Panc1 (cell line): ENCODE measurements around the gene KIF7. TPM values are rescaled to one million over a fixed set of nuclear protein-coding genes. Genes with fewer than 3 reads are reported as not detected.

Source experiments
- ATAC-seq: fragments of 200-7000 bp; cut with Tn5 transposase; 2 replicates; pipeline ENCODE4 v1.9.1; 2020; ENCODE audit warnings: mild to moderate bottlenecking, moderate library complexity
- BruUV-seq: library from RNA; stranded (reverse); fragments of 400-500 nt; replicated peaks from 2 replicates; lab custom pipeline; 2021; lab: Mats Ljungman, UMichigan
- CTCF ChIA-PET: fragments of 300-600 bp; sonication (Branson Sonifier 250); formaldehyde crosslinking; loops from one replicate; lab custom pipeline; 2022; ENCODE audit warnings: antibody characterized with exemption; lab: Charles Lee
- POLR2A ChIA-PET: fragments of 300-600 bp; sonication (Branson Sonifier 250); formaldehyde crosslinking; loops from one replicate; lab custom pipeline; 2022; ENCODE audit warnings: antibody characterized with exemption; lab: Charles Lee
- DNase-seq: peaks from one replicate; pipeline ENCODE4 v3.0.0-alpha.2; 2010; ENCODE audit warnings: low read depth, low spot score
- H3K27ac ChIP-seq: 2 replicates; pipeline ENCODE4 v1.5.1; 2011; ENCODE audit warnings: mild to moderate bottlenecking, low read length, inconsistent platforms
- H3K27me3 ChIP-seq: fragments of 200-500 bp; sonication (Bioruptor generic); 2 replicates; pipeline ENCODE4 v1.6.0; 2014; ENCODE audit warnings: low read length, inconsistent platforms; ENCODE audit not compliant: control insufficient read depth, insufficient read depth
- H3K36me3 ChIP-seq: fragments of 200-500 bp; sonication (Bioruptor generic); 2 replicates; pipeline ENCODE4 v1.5.1; 2014; ENCODE audit warnings: inconsistent platforms, mild to moderate bottlenecking, low read length, moderate library complexity; ENCODE audit not compliant: control insufficient read depth, insufficient read depth
- H3K4me1 ChIP-seq: 2 replicates; pipeline ENCODE4 v1.5.1; 2011; ENCODE audit warnings: inconsistent platforms, mild to moderate bottlenecking, low read length, moderate library complexity; ENCODE audit not compliant: control insufficient read depth, insufficient read depth
- H3K4me3 ChIP-seq, 2 experiments: 2 replicates each; pipeline ENCODE4 v1.5.1; 2011 to 2012; ENCODE audit warnings: low read depth in 2 of 2, low read length in 2 of 2, mild to moderate bottlenecking in 2 of 2, inconsistent platforms in 1 of 2, moderate library complexity in 1 of 2
- H3K9me3 ChIP-seq: fragments of 200-500 bp; sonication (Bioruptor generic); 2 replicates; pipeline ENCODE4 v1.5.1; 2014; ENCODE audit warnings: low read depth, mild to moderate bottlenecking, inconsistent platforms, low read length, moderate library complexity; ENCODE audit not compliant: control insufficient read depth, insufficient read depth
- CTCF ChIP-seq: fragments of 450-650 bp; IDR thresholded peaks from 2 replicates; pipeline ENCODE4 v1.5.1; 2017; ENCODE audit warnings: mild to moderate bottlenecking
- POLR2AphosphoS5 ChIP-seq: IDR thresholded peaks from 2 replicates; pipeline ENCODE4 v1.6.1; 2012; ENCODE audit warnings: mild to moderate bottlenecking, low read depth, low read length, moderate library complexity
- SIN3A ChIP-seq: IDR thresholded peaks from 2 replicates; pipeline ENCODE4 v1.6.1; 2012; ENCODE audit warnings: low read depth, mild to moderate bottlenecking, low read length, moderate library complexity, borderline replicate concordance; ENCODE audit not compliant: insufficient read depth
- TCF7L2 ChIP-seq: IDR thresholded peaks from 2 replicates; pipeline ENCODE4 v1.6.1; 2011; ENCODE audit warnings: mild to moderate bottlenecking, low read depth, low read length, inconsistent platforms
- in situ Hi-C: cut with HindIII; loops from 2 replicates; pipeline ENCODE4 v1.10.0; 2016; ENCODE audit warnings: low sequenced_read_pairs, low pct_unique_long_range_greater_than_20kb
- intact Hi-C: fragments of 100-400 bp; cut with micrococcal nuclease; formaldehyde crosslinking; loops from one replicate; pipeline ENCODE4 v1.10.0; 2022; ENCODE audit not compliant: unreplicated experiment
- total RNA-seq: library from RNA; stranded (reverse); gene quantifications from one replicate; pipeline ENCODE4 v1.2.1, GENCODE V29; 2021; ENCODE audit not compliant: unreplicated experiment
- TF ChIP-seq, protein P1 (sequence below), 2 experiments: IDR thresholded peaks; 2 replicates each; pipeline ENCODE4 v1.6.1; 2011 to 2012; ENCODE audit warnings: low read depth in 2 of 2, control low read depth in 1 of 2, low read length in 1 of 2, mild to moderate bottlenecking in 1 of 2, moderate library complexity in 1 of 2; ENCODE audit not compliant: insufficient read depth in 1 of 2

The KIF7 gene
- total RNA-seq, 1 experiment from 2014 or later, result 6.5 TPM

- no peak overlapping the region for H3K4me3 ChIP-seq
- H3K27me3 ChIP-seq, result no peaks in the 10 kb centered on the region
- H3K36me3 ChIP-seq, result no peaks in the 10 kb centered on the region
- H3K9me3 ChIP-seq, result no peaks in the 10 kb centered on the region
- no peak overlapping the region for H3K27ac ChIP-seq
- no peak for DNase-seq
- ChIA-PET CTCF (no interaction called here), POLR2A (no interaction called here)
- no peaks in the 10 kb centered on the region for H3K4me1 ChIP-seq
- TF ChIP-seq, protein P1, sequence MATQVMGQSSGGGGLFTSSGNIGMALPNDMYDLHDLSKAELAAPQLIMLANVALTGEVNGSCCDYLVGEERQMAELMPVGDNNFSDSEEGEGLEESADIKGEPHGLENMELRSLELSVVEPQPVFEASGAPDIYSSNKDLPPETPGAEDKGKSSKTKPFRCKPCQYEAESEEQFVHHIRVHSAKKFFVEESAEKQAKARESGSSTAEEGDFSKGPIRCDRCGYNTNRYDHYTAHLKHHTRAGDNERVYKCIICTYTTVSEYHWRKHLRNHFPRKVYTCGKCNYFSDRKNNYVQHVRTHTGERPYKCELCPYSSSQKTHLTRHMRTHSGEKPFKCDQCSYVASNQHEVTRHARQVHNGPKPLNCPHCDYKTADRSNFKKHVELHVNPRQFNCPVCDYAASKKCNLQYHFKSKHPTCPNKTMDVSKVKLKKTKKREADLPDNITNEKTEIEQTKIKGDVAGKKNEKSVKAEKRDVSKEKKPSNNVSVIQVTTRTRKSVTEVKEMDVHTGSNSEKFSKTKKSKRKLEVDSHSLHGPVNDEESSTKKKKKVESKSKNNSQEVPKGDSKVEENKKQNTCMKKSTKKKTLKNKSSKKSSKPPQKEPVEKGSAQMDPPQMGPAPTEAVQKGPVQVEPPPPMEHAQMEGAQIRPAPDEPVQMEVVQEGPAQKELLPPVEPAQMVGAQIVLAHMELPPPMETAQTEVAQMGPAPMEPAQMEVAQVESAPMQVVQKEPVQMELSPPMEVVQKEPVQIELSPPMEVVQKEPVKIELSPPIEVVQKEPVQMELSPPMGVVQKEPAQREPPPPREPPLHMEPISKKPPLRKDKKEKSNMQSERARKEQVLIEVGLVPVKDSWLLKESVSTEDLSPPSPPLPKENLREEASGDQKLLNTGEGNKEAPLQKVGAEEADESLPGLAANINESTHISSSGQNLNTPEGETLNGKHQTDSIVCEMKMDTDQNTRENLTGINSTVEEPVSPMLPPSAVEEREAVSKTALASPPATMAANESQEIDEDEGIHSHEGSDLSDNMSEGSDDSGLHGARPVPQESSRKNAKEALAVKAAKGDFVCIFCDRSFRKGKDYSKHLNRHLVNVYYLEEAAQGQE (IDR thresholded peaks at IDR 0.05; ENCODE audit: insufficient read depth in 1 of 2, low read depth in 2 of 2, low read length in 1 of 2), result no peak
- TF ChIP-seq TCF7L2 (no peak), CTCF (no peak), SIN3A (no peak), POLR2AphosphoS5 (no peak)
- no peak for ATAC-seq
- intact Hi-C loops (no loop called here), in situ Hi-C loops (no loop called here)
- no TSS peak for BruUV-seq
Measured at GRCh38 chr15:89649013-89649625, 6.1 kb downstream of the KIF7 start.

DNA sequence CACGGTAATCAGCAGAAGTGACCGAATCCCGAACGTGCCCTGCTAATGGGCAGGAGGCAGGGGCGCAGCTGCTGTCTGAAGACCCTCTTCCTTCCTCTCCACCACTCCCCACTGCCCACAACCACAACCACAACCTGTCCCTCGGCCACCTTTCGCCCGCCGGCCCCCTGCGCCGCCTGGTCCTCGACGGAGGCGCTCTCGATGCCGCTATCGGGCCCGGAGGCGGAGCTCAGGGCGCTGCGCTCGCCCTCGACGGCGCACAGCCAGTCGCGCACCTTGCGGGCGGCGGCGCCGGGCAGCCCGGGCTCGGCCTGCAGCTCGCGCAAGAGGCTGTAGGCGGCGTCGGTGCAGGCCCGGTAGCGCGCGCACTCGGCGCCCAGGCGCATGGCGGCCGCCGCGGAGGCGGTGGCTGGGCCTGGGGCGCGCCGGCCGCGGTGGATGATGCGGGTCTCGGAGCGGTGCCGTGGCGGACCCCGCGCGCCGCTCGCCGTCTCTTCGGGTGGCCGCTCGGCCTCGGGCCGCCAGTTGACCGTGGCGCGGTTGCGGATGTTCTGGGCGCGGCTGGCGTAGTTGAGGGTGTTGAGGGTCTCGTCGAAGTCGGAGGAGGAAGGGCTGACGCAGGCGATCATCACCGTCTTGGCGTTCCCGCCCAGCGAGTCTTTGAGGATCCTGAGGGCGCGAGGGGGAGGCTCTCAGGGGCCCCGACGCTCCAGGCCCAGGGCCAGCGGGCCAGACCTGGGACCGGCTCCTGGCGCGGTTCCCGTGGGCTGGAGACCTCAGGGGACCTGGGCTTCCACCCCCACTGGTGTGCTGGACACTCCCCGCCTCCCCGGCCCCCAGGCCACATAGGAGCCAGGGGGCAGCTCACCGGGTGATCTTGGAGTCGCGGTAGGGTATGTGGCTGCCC, 6.9 kb downstream of the KIF7 start:
- TF ChIP-seq POLR2AphosphoS5 (no peak), SIN3A (no peak), CTCF (no peak), TCF7L2 (no peak)
- TF ChIP-seq, protein P1 (IDR thresholded peaks at IDR 0.05; ENCODE audit: insufficient read depth in 1 of 2, low read depth in 2 of 2, low read length in 1 of 2), result no peak
- intact Hi-C loops (no loop called here), in situ Hi-C loops (no loop called here)
- Histone ChIP-seq H3K27me3 (no peaks in the 10 kb centered on the region), H3K9me3 (no peaks in the 10 kb centered on the region), H3K36me3 (no peaks in the 10 kb centered on the region), H3K4me1 (no peaks in the 10 kb centered on the region), H3K4me3 (no peak overlapping the region), H3K27ac (no peak overlapping the region)
- CTCF ChIA-PET, result no interaction called here
- DNase-seq (no peak), ATAC-seq (no peak)
- TSS peak; percentile 38 for BruUV-seq
- POLR2A ChIA-PET, result no interaction called here
